ENCODE results near the gene QRSL1. TPM values are rescaled to one million over a fixed set of nuclear protein-coding genes. Genes with fewer than 3 reads are reported as not detected.

The QRSL1 gene
- total and polyA plus RNA-seq, 10 of the 15 experiments (the other 5 are each of a cell fraction or from before 2014, with no cell fraction given) = 11.9 to 23.5 (median 15.5) TPM

- no peak for TF ChIP-seq TCF7 (IDR thresholded peaks at IDR 0.05; ENCODE audit: borderline replicate concordance)
- no peak for TF ChIP-seq TCF12 (IDR thresholded peaks at IDR 0.05; ENCODE audit: low read depth, low read length)
- no peak for TF ChIP-seq MEF2A (IDR thresholded peaks at IDR 0.05; ENCODE audit: insufficient read depth, low read depth, low read length)
These were observed 18.3 kb upstream of the QRSL1 start (continued) for GRCh38 chr6:106611030-106611429.

DNA sequence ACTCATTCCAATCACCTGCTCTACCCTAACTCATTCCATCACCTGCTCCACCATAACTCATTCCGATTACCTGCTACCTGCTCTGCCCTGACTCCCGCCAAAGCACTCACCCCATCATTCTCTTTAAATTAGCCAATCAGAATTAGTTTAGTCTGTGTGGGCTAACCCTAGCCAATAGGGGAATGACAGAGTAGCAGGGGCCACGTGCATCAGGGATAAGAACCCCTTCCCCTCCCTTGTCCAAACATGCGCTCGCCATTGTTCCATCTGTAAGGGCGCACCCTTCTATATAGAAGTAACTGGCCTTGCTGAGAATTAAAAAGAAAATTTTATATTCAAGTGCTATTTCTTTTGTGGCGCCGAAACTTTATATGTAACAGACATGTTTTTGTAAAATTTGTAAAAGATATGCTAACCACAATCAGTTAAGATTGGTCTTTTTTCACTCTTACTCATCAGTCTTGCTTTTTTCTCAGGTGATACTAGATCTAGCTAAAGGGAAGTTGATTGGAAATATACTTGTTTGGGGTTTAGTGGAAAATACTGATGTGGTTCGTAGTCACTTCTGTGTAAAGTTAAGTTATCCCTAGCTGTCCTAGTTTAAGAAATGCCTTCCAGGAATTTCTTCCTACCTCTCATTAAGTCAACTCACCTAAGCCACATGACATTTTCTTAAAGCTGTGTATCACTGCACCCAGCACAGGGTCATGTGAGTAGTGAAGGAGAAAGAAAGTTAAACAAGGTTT lies 16.5 kb upstream of the QRSL1 start:
- ChIA-PET SMC1A (ENCODE audit: uncharacterized antibody, unreplicated experiment) (interaction anchor here (1.0 to 2.6 kb wide), 6 partner anchors 9 to 367 kb away, joined by 3 to 10 read pairs (median 4); partner anchors contain the start of genes QRSL1 and RTN4IP1), POLR2A (no interaction called here), RAD21 (ENCODE audit: unreplicated experiment) (interaction anchor here (1.2 to 2.0 kb wide), 3 partner anchors 90 to 367 kb away, joined by 3 to 7 read pairs (median 4); no protein-coding TSS in a partner anchor), CTCF (interaction anchor here (1.3 kb wide), 1 partner anchor 17 kb away, joined by 4 read pairs; the partner anchor contains the start of gene QRSL1)
- in situ Hi-C loops (cut with MboI) = no loop called here
- no peak for DNase-seq (ENCODE audit: low read depth, low spot score)
- FAIRE-seq = no peak
- no peak overlapping the region for H3K27ac ChIP-seq (ENCODE audit: control insufficient read depth, insufficient read depth)
- no peaks in the 10 kb centered on the region for H4K20me1 ChIP-seq (ENCODE audit: control insufficient read depth, insufficient read depth)
- 87% methylated on average over 9 of the region's 9 CpGs for WGBS (ENCODE audit: insufficient coverage, insufficient replicate concordance, low lambda C conversion rate, missing lambda C conversion rate)
- ATAC-seq = no peak
- H3K4me3 ChIP-seq = no peak overlapping the region
- no peaks in the 10 kb centered on the region for H3K79me2 ChIP-seq (ENCODE audit: control insufficient read depth, insufficient read depth, low read length)
- no peak overlapping the region for H3K4me2 ChIP-seq (ENCODE audit: control insufficient read depth, insufficient read depth)
- peaks cover 4% of the 10 kb centered on the region; the same call in 1 of the 2 replicates for H3K4me1 ChIP-seq (ENCODE audit: control insufficient read depth, insufficient read depth, low read length)
- no peak overlapping the region for H3K9ac ChIP-seq (ENCODE audit: control insufficient read depth, insufficient read depth, low read length)
- intact Hi-C loops (cut with micrococcal nuclease; ENCODE audit: unreplicated experiment) = loop anchor here (2.0 kb wide), 1 partner anchor 16 kb away; the partner anchor contains the start of genes QRSL1 and RTN4IP1
- H3K27me3 ChIP-seq (replicated peaks in 1 of 2; ENCODE audit: control insufficient read depth in 2 of 2, insufficient read depth in 2 of 2, low read length in 1 of 2) = no peaks in the 10 kb centered on the region
- H3K9me3 ChIP-seq (replicated peaks; ENCODE audit: control insufficient read depth, insufficient read depth, low read length) = no peaks in the 10 kb centered on the region
- 0 out of 4 replicates have a peak, but pooled peaks cover 0 to 6% of the 10 kb centered on the region in 2 experiments for H3K36me3 ChIP-seq (ENCODE audit: control insufficient read depth in 2 of 2, insufficient read depth in 2 of 2, low read length in 1 of 2)
- no peak overlapping the region; the same call in 1 of the 2 replicates for H2AFZ ChIP-seq (ENCODE audit: control insufficient read depth, low read depth, low read length)
- no TSS peak for BruUV-seq (replicated peaks)
- peak; percentile 49 for TF ChIP-seq ZBTB40 (IDR thresholded peaks at IDR 0.05; ENCODE audit: borderline replicate concordance)
- TF ChIP-seq PML (IDR thresholded peaks at IDR 0.05; ENCODE audit: low read length) = no peak
- peak; percentile 44; the same call in 1 of the 2 replicates for TF ChIP-seq RUNX3 (IDR thresholded peaks at IDR 0.05; ENCODE audit: low read length)

All from GM12878 (cell line).